ENCODE data around the gene POU2F1.

DNA sequence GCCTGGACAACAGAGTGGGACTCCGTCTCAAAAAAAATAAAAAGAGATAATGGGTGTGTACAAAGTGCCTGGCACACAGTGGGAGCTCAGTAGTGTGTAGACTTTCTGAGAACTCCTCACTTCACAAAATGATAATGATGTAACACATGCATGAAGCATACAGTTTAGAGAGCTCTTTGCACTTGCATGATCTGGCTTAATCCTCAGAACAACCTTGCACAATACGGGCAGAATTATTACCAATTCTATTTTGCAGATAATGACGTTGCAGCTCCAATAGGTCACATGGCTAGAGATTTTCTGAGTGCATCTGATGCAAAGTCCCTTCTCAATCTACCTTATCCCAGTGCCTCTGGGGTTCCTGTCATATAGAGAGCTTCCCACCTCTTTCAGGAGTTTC, 226.3 kb downstream of the POU2F1 start:
- TF ChIP-seq, protein P1, sequence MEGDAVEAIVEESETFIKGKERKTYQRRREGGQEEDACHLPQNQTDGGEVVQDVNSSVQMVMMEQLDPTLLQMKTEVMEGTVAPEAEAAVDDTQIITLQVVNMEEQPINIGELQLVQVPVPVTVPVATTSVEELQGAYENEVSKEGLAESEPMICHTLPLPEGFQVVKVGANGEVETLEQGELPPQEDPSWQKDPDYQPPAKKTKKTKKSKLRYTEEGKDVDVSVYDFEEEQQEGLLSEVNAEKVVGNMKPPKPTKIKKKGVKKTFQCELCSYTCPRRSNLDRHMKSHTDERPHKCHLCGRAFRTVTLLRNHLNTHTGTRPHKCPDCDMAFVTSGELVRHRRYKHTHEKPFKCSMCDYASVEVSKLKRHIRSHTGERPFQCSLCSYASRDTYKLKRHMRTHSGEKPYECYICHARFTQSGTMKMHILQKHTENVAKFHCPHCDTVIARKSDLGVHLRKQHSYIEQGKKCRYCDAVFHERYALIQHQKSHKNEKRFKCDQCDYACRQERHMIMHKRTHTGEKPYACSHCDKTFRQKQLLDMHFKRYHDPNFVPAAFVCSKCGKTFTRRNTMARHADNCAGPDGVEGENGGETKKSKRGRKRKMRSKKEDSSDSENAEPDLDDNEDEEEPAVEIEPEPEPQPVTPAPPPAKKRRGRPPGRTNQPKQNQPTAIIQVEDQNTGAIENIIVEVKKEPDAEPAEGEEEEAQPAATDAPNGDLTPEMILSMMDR (IDR thresholded peaks at IDR 0.05) = no peak
- no peak for TF ChIP-seq POLR2A (IDR thresholded peaks at IDR 0.05)

All from thyroid gland (tissue), 4 donors.